Measurements from ENCODE around the gene MRPS15. TPM values are rescaled to one million over a fixed set of nuclear protein-coding genes. Genes with fewer than 3 reads are reported as not detected.
A peak's percentile ranks its signal among the peaks of the same experiment; 100 is the strongest.

Gene MRPS15
- total RNA-seq, result 80.6 and 86.2 TPM in 2 replicates

GRCh38 chr1:36463803-36464604, at the start of gene MRPS15:
Gene MRPS15, minus strand, starts transcription at chr1:36464384. Its CDS starts 109 bp downstream, at chr1:36464275.

DNA sequence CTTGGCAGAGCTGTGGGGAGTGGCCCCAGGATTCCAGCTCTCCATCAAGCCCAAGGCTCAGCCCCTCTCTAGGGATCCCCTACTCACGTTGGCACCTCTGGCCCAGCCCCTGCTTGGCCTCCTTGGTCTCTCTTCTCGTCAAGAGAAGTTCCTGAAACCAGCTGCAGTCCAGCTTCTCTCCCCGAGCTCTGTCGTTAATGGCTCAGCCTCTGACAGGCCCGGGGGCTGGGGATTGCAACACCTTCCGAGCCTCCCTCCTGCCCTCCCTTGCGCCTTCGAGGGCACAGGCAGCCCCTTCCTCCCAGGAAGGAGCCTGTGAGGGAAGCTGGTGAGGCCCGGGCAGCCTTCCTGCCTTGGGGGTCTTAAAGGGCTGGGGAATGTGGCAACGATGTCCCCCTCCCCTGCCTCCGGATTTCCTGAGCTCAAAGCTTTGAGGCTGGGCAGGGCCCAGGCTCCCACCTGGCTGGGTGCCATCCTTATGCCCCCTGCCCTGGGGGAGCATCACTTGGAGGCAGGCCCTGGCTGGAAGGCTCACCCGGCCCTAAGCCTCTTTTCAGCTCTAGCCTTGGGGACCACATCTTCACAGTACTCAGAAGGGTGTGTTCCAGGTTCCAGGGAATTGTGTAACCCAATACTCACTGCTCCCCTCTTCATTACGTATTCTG, 18.7 kb upstream of the MRPS15 start, which contains the start of gene CSF3R:
CSF3R (minus strand) TSS at position 190 of the 665 bp plus-strand sequence. CDS start 3,417 bp downstream, outside the sequence.

DNA sequence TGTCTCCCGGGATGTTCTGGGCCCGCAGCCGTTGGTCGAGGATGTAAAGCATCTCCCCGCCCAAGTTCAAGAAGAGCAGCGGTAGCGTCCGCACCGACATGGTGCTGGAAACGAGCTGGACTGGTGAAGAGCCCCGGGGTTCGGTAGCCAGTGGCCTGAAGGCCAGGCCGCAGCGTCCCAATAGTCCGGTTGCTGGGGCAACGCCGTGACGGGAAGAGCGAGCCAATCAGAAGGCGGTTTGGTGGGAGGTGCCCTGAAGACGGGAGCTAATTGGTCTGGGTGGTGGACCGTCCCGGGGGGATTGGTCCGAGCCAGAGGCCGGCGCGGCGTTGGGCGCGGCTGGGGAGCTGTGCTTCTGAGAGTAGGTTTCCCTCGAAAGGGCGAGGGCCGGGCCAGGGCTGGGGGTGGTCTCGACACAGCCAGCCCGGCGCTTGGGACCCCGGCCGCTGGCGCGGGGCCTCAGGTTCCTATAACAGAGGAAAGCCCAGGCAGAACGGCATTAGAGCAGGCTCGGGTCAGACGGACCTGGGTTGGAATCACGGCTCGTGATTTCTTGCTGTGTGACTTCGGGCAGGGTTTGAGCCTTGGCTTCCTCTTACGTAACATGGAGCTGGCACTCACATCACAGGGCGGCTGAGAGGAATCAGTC, 13.8 kb downstream of the MRPS15 start, which contains the start of gene OSCP1:
OSCP1 (minus strand) TSS at position 182 of the 649 bp plus-strand sequence; CDS start at position 100, 82 bp downstream.

Small RNA genes lying within 50 kb of the gene (small RNA-seq; reads per million reads assigned to genes)
- gene SNORA63C, result 0.74 reads per million, percentile 47 among the genes with 10 or more reads in this experiment

Other genes starting within 250 kb of the MRPS15 start
- 170 and 183 TPM in 2 replicates for gene THRAP3, start 239.9 kb downstream of the MRPS15 start, total RNA-seq
- gene SH3D21, start 158.0 kb downstream of the MRPS15 start, total RNA-seq, result 2.2 and 3.3 TPM in 2 replicates
- 101 and 165 TPM in 2 replicates for gene EVA1B, start 140.7 kb downstream of the MRPS15 start, total RNA-seq
- 21.2 and 25.2 TPM in 2 replicates for gene STK40, start 78.5 kb downstream of the MRPS15 start, total RNA-seq
- gene LSM10, start 66.5 kb downstream of the MRPS15 start, total RNA-seq, result 6.4 and 8.8 TPM in 2 replicates
- gene OSCP1, start 13.9 kb downstream of the MRPS15 start, total RNA-seq, result 4.1 and 6.9 TPM in 2 replicates
- gene CSF3R, start 18.5 kb upstream of the MRPS15 start, total RNA-seq, result not detected in 2 replicates